Caco-2 (cell line): ENCODE measurements around the gene MKLN1. TPM values are rescaled to one million over a fixed set of nuclear protein-coding genes. Genes with fewer than 3 reads are reported as not detected.

Source experiments
- BruUV-seq: library from RNA; stranded (reverse); fragments of 400-500 nt; replicated peaks from 2 replicates; lab custom pipeline; 2021; lab: Mats Ljungman, UMichigan
- CTCF ChIA-PET: fragments of 300-600 bp; sonication (Branson Sonifier 250); formaldehyde crosslinking; loops from one replicate; lab custom pipeline; 2022; ENCODE audit warnings: antibody characterized with exemption; lab: Charles Lee
- POLR2A ChIA-PET: fragments of 300-600 bp; sonication (Branson Sonifier 250); formaldehyde crosslinking; loops from one replicate; lab custom pipeline; 2022; ENCODE audit warnings: antibody characterized with exemption; lab: Charles Lee
- DNase-seq, 2 experiments: peaks; one replicate each; pipeline versions ENCODE4 v3.0.0 to v3.0.0-alpha.2; 2020 to 2022
- H3K27me3 ChIP-seq: replicated peaks from 2 replicates; pipeline ENCODE4 v1.6.0; 2011; ENCODE audit warnings: low read length; ENCODE audit not compliant: control insufficient read depth, insufficient read depth
- H3K36me3 ChIP-seq: 2 replicates; pipeline ENCODE4 v1.5.1; 2011; ENCODE audit warnings: low read length; ENCODE audit not compliant: control insufficient read depth, insufficient read depth
- H3K4me1 ChIP-seq: fragments of 250-450 bp; sonication (Bioruptor Pico); 2 replicates; pipeline ENCODE4 v1.5.1; 2020; ENCODE audit warnings: mild to moderate bottlenecking
- H3K4me3 ChIP-seq: 2 replicates; pipeline ENCODE4 v1.5.1; 2011; ENCODE audit warnings: low read depth, mild to moderate bottlenecking, control low read depth, low read length
- H3K9me3 ChIP-seq: fragments of 250-450 bp; sonication (Bioruptor Pico); 2 replicates; pipeline ENCODE4 v1.5.1; 2020; ENCODE audit warnings: mild to moderate bottlenecking, moderate library complexity
- H3K27ac Mint-ChIP-seq: one replicate; pipeline ENCODE4 v1.8.0; 2022; ENCODE audit warnings: mixed read lengths; ENCODE audit not compliant: unreplicated experiment
- H3K27me3 Mint-ChIP-seq: one replicate; pipeline ENCODE4 v1.8.0; 2022; ENCODE audit warnings: mixed read lengths; ENCODE audit not compliant: insufficient read depth, unreplicated experiment
- H3K36me3 Mint-ChIP-seq: one replicate; pipeline ENCODE4 v1.8.0; 2022; ENCODE audit warnings: mild to moderate bottlenecking, mixed read lengths; ENCODE audit not compliant: insufficient read depth, unreplicated experiment
- H3K4me1 Mint-ChIP-seq: one replicate; pipeline ENCODE4 v1.8.0; 2022; ENCODE audit warnings: low read depth, mixed read lengths; ENCODE audit not compliant: unreplicated experiment
- H3K4me3 Mint-ChIP-seq: one replicate; pipeline ENCODE4 v1.8.0; 2022; ENCODE audit warnings: mild to moderate bottlenecking, moderate library complexity, mixed read lengths; ENCODE audit not compliant: unreplicated experiment
- H3K9me3 Mint-ChIP-seq: one replicate; pipeline ENCODE4 v1.8.0; 2022; ENCODE audit warnings: mixed read lengths; ENCODE audit not compliant: unreplicated experiment
- CTCF ChIP-seq, 2 experiments: fragments of 200-600 bp in 1 of 2; IDR thresholded peaks; 1 replicate in 1 of 2; 2 replicates in 1 of 2; pipeline versions ENCODE4 v1.5.1 to v1.8.0; 2011 to 2022; ENCODE audit warnings: antibody characterized with exemption in 1 of 2, control low read depth in 1 of 2, inconsistent platforms in 1 of 2, low read depth in 1 of 2, low read length in 1 of 2, mild to moderate bottlenecking in 1 of 2, moderate library complexity in 1 of 2; ENCODE audit not compliant: insufficient read depth in 1 of 2, severe bottlenecking in 1 of 2, unreplicated experiment in 1 of 2
- intact Hi-C: fragments of 100-400 bp; cut with micrococcal nuclease; formaldehyde crosslinking; loops from one replicate; pipeline ENCODE4 v1.10.0; 2022; ENCODE audit not compliant: unreplicated experiment
- total RNA-seq: library from RNA; stranded (reverse); gene quantifications from 2 replicates; pipeline ENCODE4 v1.2.3, GENCODE V29; 2022

Gene MKLN1
- total RNA-seq, 1 experiment from 2014 or later: 55.6 TPM

GRCh38 chr7:131320603-131321002, 7.1 kb upstream of the MKLN1 start:
- BruUV-seq: no TSS peak

GRCh38 chr7:131321656-131322055, 6.0 kb upstream of the MKLN1 start:
- Mint-ChIP-seq H3K27me3 (peaks cover 5% of the 10 kb centered on the region), H3K36me3 (no peaks in the 10 kb centered on the region), H3K4me1 (peaks cover 15% of the 10 kb centered on the region), H3K27ac (no peak overlapping the region), H3K9me3 (no peaks in the 10 kb centered on the region), H3K4me3 (no peak overlapping the region)
- no peak for DNase-seq
- Histone ChIP-seq H3K27me3 (no peaks in the 10 kb centered on the region), H3K9me3 (0 out of 2 replicates have a peak, but pooled peaks cover 3% of the 10 kb centered on the region), H3K4me3 (no peak overlapping the region), H3K36me3 (no peaks in the 10 kb centered on the region), H3K4me1 (peaks cover 13% of the 10 kb centered on the region; the same call in 1 of the 2 replicates)
- CTCF ChIA-PET: no interaction called here
- POLR2A ChIA-PET: no interaction called here
- intact Hi-C loops: no loop called here
- no peak for TF ChIP-seq CTCF (IDR thresholded peaks at IDR 0.05; ENCODE audit: insufficient read depth in 1 of 2, low read depth in 1 of 2, low read length in 1 of 2, severe bottlenecking in 1 of 2, unreplicated experiment in 1 of 2)
- BruUV-seq: no TSS peak

More at GRCh38 chr7:131320603-131321002, 7.1 kb upstream of the MKLN1 start:
- CTCF ChIA-PET: no interaction called here
- TF ChIP-seq CTCF (IDR thresholded peaks at IDR 0.05; ENCODE audit: insufficient read depth in 1 of 2, low read depth in 1 of 2, low read length in 1 of 2, severe bottlenecking in 1 of 2, unreplicated experiment in 1 of 2): no peak
- H3K9me3 ChIP-seq: 0 out of 2 replicates have a peak, but pooled peaks cover 3% of the 10 kb centered on the region
- no peaks in the 10 kb centered on the region for H3K36me3 Mint-ChIP-seq
- peaks cover 9% of the 10 kb centered on the region; the same call in 1 of the 2 replicates for H3K4me1 ChIP-seq
- no peak overlapping the region for H3K4me3 Mint-ChIP-seq
- intact Hi-C loops: no loop called here
- H3K27me3 Mint-ChIP-seq: peaks cover 5% of the 10 kb centered on the region
- H3K36me3 ChIP-seq: no peaks in the 10 kb centered on the region
- no peak overlapping the region for H3K27ac Mint-ChIP-seq
- POLR2A ChIA-PET: no interaction called here
- no peak overlapping the region for H3K4me3 ChIP-seq
- DNase-seq: no peak
- no peaks in the 10 kb centered on the region for H3K9me3 Mint-ChIP-seq
- peaks cover 15% of the 10 kb centered on the region for H3K4me1 Mint-ChIP-seq
- no peaks in the 10 kb centered on the region for H3K27me3 ChIP-seq

DNA sequence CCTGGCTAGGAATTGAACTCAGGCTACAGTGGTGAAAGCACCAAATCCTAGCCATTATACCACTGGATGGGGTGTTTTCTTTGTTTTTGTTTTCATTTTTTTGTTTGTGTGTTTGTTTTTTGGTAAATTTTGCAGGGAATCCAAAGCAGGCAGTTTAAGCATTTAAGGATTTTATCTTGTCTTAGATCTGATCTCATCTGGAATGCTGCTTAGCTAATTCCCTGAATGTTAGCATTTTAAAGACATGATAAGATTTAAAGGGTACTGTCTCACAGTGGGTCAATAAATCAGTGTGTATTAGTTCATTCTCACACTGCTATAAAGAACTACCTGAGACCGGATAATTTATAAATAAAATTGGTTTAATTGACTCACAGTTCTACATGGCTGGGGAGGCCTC, 5.6 kb upstream of the MKLN1 start:
- Histone ChIP-seq H3K36me3 (no peaks in the 10 kb centered on the region), H3K27me3 (no peaks in the 10 kb centered on the region), H3K4me1 (peaks cover 16% of the 10 kb centered on the region; the same call in 1 of the 2 replicates), H3K4me3 (no peak overlapping the region), H3K9me3 (0 out of 2 replicates have a peak, but pooled peaks cover 3% of the 10 kb centered on the region)
- peaks cover 5% of the 10 kb centered on the region for H3K27me3 Mint-ChIP-seq
- no peak overlapping the region for H3K27ac Mint-ChIP-seq
- intact Hi-C loops: no loop called here
- peaks cover 15% of the 10 kb centered on the region for H3K4me1 Mint-ChIP-seq
- POLR2A ChIA-PET: no interaction called here
- no peak for TF ChIP-seq CTCF (IDR thresholded peaks at IDR 0.05; ENCODE audit: insufficient read depth in 1 of 2, low read depth in 1 of 2, low read length in 1 of 2, severe bottlenecking in 1 of 2, unreplicated experiment in 1 of 2)
- no peaks in the 10 kb centered on the region for H3K36me3 Mint-ChIP-seq
- DNase-seq: no peak
- CTCF ChIA-PET: no interaction called here
- BruUV-seq: no TSS peak
- no peak overlapping the region for H3K4me3 Mint-ChIP-seq
- H3K9me3 Mint-ChIP-seq: no peaks in the 10 kb centered on the region
